ENCODE data around the gene ROR1.

Gene ROR1

DNA sequence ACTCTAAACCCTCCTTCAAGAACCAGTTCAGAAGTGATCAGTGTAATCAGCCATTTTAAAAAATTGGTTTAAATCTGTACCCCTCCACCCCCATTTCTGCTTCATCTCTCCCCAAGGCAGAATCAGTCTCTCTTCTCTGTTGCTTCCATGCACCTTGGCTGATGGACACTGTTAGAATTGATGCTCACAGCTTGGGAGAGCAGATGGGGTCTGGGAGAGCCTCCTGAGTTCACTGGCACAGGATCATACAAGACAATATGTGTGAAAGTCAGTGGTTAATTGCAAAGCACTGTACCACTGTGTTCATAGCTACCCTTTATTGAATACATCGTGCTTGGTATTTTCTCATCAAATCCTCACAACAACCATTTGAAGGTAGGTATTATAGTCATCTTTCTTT, 140.9 kb downstream of the ROR1 start:
- DNase-seq = no peak

- DNase-seq = no peak
Measured at GRCh38 chr1:63915121-63915520, 141.3 kb downstream of the ROR1 start.

DNA sequence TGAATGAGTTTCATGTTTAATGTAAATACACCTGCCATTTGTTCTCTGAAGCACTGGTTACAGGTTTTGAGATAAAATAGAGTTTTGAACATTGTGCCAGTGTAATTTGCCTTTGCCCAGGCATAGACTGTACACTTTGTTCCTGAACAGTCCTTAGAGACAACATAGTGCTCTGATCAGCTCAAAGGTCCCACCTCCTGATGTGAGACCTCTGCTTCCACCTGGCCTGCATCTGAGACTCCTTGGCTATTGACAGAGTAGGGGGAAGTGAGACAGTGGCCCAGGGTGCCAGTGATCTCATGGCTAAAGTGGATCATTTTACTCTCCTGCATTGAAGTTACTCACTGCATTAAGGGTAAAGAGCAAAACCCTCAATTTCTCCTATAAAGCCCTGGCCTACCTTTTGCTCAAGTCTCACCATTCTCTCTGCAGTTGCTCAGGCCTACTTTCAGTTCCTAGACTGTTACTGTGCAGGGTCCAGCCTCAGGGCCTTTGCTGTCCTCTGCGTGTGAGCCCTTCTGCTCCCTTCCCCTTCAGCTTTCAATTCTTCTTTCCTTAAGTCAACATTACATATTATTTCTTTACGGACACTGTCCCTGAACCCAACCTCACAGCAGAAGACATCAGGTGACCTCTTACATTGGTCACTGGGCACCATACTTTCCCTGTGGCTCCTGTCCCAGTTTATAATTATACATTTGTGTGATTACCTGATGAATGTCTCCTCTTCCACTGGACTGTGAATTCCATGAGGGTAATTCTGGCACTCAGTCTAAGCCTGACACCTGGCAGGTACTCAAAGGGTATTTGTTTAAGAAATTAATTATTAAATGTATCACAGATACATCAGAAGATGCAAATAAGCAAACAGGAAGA, 142.9 kb downstream of the ROR1 start:
- no peak for DNase-seq

GRCh38 chr1:63917571-63918417, 144.0 kb downstream of the ROR1 start:
- peak in 1 of 2 donors; percentile 27 for DNase-seq

DNA sequence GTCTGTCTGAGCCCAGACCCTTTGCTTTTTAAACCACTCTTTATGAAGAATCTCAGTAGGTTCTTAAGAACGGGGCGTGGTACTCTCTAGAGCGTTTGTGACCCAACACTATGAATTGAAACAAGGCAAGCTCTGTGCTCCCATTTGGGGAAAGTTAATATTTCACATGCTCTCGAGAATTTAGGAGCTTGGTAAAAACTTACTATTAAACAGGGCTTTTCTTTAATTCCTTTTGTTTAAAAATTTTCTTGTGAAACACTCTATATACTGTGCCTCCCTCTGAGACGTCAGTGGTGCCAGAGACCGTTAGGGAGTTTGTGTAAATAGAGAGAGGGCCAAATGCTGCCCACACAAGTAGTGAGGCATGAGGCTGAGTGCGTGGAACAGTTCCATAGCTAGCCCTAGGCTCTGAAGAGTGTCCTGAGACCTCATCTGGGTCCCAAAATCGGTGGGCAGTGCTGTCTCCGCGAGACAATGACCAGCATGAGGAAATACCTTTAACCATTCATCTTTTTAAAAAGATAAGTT, 144.7 kb downstream of the ROR1 start:
- no peak for DNase-seq

DNA sequence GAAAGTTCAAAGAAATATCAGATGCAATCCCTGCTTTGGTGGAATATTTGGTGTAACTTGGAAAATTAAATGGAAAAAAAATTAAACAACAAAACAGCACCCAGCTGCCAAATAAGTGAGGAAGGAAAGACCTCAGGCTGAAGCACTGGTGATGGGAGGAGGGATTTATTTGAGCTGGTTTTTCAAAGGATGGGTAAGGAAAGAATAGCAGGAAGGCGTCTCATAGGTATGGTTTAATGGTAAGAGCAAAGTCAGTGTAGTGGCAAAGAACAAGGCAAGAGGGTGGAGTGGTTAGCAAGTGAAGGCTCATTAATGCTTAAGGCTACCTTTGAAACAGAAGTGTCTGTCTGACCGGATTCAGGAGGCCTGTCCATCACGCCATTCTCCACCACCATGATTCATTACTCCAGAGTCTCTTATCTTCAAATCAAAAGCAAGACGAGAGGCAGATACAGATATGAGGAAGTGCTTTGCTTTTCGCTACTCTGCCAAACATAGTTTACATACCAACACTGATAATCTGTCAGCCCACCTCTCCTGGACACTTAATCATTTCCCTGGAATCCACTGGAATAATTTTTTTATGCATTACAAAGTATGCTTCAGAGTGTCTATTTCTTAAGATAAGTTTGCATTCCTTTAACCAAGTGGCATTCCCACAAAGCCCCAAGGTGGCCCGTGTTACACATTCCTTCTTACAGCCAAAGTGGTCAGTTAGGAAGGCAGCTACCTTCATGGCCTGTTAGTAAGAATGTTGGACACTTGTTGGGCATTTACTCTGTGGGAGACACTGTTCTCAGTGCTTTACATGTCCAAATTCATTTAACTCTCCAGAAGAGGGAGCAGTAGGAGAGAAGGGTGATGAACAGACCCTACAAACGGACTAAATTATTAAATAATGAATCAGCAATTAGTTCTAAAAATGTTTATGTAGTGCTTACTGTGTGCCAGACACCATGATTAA, 146.6 kb downstream of the ROR1 start:
- DNase-seq = no peak

- DNase-seq = no peak
Measured at GRCh38 chr1:63921359-63921758, 147.5 kb downstream of the ROR1 start.

DNA sequence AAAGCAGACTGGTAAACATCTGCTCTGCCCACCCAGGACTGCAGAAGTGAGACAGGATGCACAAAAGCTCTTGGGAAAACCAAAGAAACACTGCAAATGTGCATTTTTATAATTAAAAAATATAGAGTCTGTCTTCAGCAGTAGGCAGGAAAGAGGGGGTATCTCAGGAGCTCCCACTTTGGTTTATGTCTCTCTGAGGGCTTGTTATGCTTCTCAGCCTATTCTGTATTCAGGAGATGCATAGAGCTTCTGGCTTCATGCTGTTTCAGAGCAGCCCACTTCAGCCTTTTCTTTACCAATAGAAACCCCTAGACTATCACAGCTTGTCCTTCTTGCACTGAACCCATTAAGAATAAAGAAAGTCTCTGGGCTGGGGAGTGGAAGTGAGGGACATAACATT, 148.0 kb downstream of the ROR1 start:
- no peak for DNase-seq

GRCh38 chr1:63922848-63923247, 149.0 kb downstream of the ROR1 start:
- DNase-seq = no peak

DNA sequence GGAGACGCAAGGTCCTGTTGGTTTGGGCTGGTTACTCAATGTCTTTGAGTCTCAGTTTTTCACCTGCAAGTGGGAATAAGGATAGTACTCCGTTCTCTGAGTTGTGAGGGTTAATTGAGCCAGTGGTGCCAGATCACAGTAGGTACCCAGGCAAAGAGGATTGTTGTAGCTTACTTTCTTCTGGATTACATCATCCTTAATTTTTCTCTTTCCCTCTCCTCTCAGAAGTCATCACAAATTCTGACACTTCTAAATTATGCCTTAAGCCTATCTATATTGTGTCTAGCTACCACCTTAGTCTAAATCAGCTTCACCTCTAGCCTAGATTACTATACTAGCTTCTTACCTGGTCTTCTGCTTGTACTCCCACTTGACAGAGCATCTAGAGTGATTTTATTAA, 149.5 kb downstream of the ROR1 start:
- no peak for DNase-seq

DNA sequence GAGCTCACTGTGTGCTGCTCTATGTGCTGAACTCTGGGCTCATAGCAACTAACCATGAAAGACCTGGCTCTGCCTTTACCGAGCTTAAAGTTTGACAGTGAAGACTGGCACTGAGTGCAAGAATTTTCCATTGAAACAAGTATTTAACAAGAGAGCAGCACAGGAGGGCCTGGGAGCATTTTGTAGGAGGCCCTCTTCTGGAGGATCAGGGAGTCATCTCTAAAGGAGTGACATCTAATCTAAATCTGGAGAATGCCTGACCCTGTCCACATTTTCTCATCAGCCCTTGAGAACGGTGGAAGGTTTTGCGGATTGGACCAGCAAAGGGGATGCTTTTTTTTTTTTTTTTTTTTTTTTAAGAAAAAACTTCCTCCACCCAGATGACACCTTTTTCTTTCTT, 150.8 kb downstream of the ROR1 start:
- no peak for DNase-seq

- DNase-seq = no peak
Measured at GRCh38 chr1:63928186-63929105, 154.6 kb downstream of the ROR1 start.

GRCh38 chr1:63929106-63929478, 155.3 kb downstream of the ROR1 start:
- DNase-seq = no peak

DNA sequence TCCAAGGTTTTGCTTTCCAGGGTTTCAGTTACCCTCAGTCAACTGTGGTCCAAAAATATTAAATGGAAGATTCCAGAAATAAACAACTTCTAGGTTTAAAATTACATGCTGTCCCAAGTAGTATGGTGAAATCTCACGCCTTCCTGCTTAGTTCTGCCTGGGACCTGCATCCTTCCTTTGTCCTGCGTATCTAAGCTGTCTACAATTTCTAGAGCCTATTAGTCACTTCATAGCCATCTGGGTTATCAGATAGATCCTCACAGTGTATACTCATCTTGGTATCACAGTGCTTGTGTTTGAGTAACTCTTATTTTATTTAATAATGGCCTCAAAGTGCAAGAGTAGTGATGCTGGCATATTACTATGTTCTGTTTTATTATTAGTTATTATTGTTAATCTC, 157.7 kb downstream of the ROR1 start:
- no peak for DNase-seq

DNA sequence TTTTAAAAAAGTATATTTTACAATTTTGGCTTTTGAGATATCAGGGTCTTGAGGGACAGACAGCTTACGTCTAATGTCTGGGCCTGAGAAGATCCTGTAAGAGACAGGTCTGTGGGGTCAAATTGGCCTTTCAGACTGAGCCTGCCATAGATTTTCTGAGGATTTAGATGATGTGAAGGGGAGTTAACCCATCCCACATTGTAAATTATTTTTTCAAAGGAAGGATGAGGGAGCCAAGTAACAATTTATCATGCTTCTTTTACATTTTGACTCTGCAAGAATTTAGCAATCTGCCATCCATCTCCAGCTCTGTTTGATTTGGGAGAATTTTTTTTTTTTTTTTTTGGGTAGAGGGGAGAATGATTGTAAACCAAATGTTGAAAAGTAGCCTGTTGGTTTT, 160.9 kb downstream of the ROR1 start:
- no peak for DNase-seq

- DNase-seq = no peak
Measured at GRCh38 chr1:63935143-63935542, 161.3 kb downstream of the ROR1 start.

- DNase-seq = no peak
Measured at GRCh38 chr1:63935553-63935952, 161.7 kb downstream of the ROR1 start.

DNA sequence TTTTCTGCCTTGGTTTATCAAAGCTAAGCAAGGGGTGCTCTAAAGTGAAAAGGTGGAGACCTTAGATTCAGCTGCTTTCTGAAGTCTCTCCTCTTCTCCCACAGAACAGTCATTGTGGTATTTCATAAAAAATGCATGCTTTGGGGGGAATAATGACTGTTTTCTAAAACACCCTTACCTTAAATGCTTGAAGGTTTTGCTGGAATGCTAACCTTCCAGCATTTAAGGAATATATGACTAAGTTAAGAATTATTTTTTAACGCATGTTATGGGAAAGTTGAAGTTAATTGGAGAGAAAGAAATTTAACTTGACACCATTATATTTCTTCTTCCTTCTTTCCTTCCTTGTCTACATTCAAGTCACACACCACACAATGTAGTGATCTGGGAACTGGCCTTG, 162.5 kb downstream of the ROR1 start:
- DNase-seq = no peak

DNA sequence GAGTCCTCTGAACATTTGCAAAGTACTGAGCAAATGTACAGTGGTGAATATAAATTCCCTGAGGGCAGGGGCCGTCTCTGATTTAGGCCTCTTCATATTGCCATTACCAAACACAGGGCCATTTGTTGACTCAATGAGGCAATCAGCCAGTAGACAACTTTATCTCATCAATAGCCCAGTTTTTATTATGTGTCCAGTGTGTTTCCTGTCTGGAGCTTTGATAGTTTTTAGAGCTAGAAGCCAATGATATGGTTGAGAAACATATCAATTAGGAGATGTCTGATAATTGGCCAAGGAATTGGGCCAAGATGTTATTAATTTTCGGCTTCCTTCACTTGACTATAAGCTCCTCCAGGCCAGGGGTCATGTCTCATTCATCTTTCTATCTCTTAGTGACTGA, 163.0 kb downstream of the ROR1 start:
- no peak for DNase-seq

- no peak for DNase-seq
Measured at GRCh38 chr1:63937461-63938022, 163.7 kb downstream of the ROR1 start.

GRCh38 chr1:63940440-63940839, 166.6 kb downstream of the ROR1 start:
- DNase-seq = no peak

Measured in stimulated activated CD4-positive, alpha-beta T cell treated with anti-CD3 and anti-CD28 coated beads, Interleukin-2, amount 100 ng/mL, for 24 hours (primary cell).